GM18502 (cell line): ENCODE measurements around the gene ID3.
"Not testable (repeated sequence)": the region's sequence is repeated elsewhere in the genome, so short reads cannot be mapped to it uniquely, and the experiment has no call there.

Experiments used
- ATAC-seq: cut with Tn5 transposase; IDR thresholded peaks from one replicate; pipeline ENCODE4 v1.9.1; 2021; ENCODE audit warnings: mild to moderate bottlenecking; ENCODE audit not compliant: unreplicated experiment, poor library complexity

The ID3 gene

GRCh38 chr1:23554481-23555269 is 4.6 kb downstream of the ID3 start:
- ATAC-seq = peak; percentile 59

GRCh38 chr1:23554127-23554480 is 5.2 kb downstream of the ID3 start:
- ATAC-seq = no peak

- ATAC-seq = no peak
Measured at GRCh38 chr1:23553231-23554126, 5.8 kb downstream of the ID3 start.

GRCh38 chr1:23551849-23552248 is 7.5 kb downstream of the ID3 start:
- no peak for ATAC-seq

- no peak for ATAC-seq
Measured at GRCh38 chr1:23548704-23549143, 10.6 kb downstream of the ID3 start.

- ATAC-seq = no peak
Measured at GRCh38 chr1:23546897-23547584, 12.3 kb downstream of the ID3 start.

- no peak for ATAC-seq
Measured at GRCh38 chr1:23545851-23546250, 13.4 kb downstream of the ID3 start.

GRCh38 chr1:23544444-23545389 is 14.6 kb downstream of the ID3 start:
- ATAC-seq = no peak

GRCh38 chr1:23543707-23544443 is 15.4 kb downstream of the ID3 start:
- ATAC-seq = no peak

- not testable (repeated sequence) for ATAC-seq
Measured at GRCh38 chr1:23542940-23543339, 16.4 kb downstream of the ID3 start.

GRCh38 chr1:23539698-23540266 is 19.5 kb downstream of the ID3 start:
- ATAC-seq = peak; percentile 83

GRCh38 chr1:23537296-23537973 is 21.9 kb downstream of the ID3 start:
- no peak for ATAC-seq

- no peak for ATAC-seq
Measured at GRCh38 chr1:23533246-23534023, 25.9 kb downstream of the ID3 start.

GRCh38 chr1:23531562-23532094 is 27.7 kb downstream of the ID3 start:
- no peak for ATAC-seq

GRCh38 chr1:23530747-23531561 is 28.3 kb downstream of the ID3 start, which contains the start of gene E2F2:
TSS of gene E2F2 (minus strand) at chr1:23531233. CDS start at chr1:23530793, 440 bp downstream.
- peak; percentile 40 for ATAC-seq

- no peak for ATAC-seq
Measured at GRCh38 chr1:23530087-23530746, 29.1 kb downstream of the ID3 start.
